Measurements from ENCODE around the gene GALR3. TPM values are rescaled to one million over a fixed set of nuclear protein-coding genes. Genes with fewer than 3 reads are reported as not detected.

Gene GALR3
- total and polyA plus RNA-seq, 2 donors (not counting 1 experiment from before 2014, with no cell fraction given): not detected

- Histone ChIP-seq H3K79me2 (ENCODE audit: control insufficient read depth, insufficient read depth, low read length) (peaks cover 5% of the 10 kb centered on the region), H3K4me2 (ENCODE audit: extremely low read depth, insufficient read depth, low read length) (no peak overlapping the region), H3K36me3 (ENCODE audit: control insufficient read depth, insufficient read depth, low read length) (peaks cover 22% of the 10 kb centered on the region), H3K9ac (ENCODE audit: insufficient read depth, low read length) (no peak overlapping the region), H2AFZ (ENCODE audit: low read length) (no peak overlapping the region), H3K9me3 (ENCODE audit: control insufficient read depth, insufficient read depth, low read depth, low read length) (no peaks in the 10 kb centered on the region), H3K27ac (ENCODE audit: insufficient read depth, low read length) (no peak overlapping the region), H3K27me3 (ENCODE audit: control insufficient read depth, insufficient read depth, low read length) (no peaks in the 10 kb centered on the region), H3K4me1 (ENCODE audit: control insufficient read depth, extremely low read depth, insufficient read depth, low read length) (no peaks in the 10 kb centered on the region), H3K4me3 (replicated peaks in 1 of 4; ENCODE audit: control extremely low read depth in 1 of 4, insufficient read depth in 1 of 4, low read depth in 3 of 4, low read length in 4 of 4) (no peak overlapping the region), H4K20me1 (ENCODE audit: control insufficient read depth, extremely low read depth, insufficient read depth, low read length) (no peaks in the 10 kb centered on the region)
- peak; percentile 23 to 71 for DNase-seq (ENCODE audit: low read depth in 2 of 2)
- TF ChIP-seq EZH2 (IDR thresholded peaks at IDR 0.05; ENCODE audit: low read length, missing control alignments): no peak
- TF ChIP-seq, protein P1, sequence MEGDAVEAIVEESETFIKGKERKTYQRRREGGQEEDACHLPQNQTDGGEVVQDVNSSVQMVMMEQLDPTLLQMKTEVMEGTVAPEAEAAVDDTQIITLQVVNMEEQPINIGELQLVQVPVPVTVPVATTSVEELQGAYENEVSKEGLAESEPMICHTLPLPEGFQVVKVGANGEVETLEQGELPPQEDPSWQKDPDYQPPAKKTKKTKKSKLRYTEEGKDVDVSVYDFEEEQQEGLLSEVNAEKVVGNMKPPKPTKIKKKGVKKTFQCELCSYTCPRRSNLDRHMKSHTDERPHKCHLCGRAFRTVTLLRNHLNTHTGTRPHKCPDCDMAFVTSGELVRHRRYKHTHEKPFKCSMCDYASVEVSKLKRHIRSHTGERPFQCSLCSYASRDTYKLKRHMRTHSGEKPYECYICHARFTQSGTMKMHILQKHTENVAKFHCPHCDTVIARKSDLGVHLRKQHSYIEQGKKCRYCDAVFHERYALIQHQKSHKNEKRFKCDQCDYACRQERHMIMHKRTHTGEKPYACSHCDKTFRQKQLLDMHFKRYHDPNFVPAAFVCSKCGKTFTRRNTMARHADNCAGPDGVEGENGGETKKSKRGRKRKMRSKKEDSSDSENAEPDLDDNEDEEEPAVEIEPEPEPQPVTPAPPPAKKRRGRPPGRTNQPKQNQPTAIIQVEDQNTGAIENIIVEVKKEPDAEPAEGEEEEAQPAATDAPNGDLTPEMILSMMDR (conservative IDR thresholded peaks at IDR 0.05 in 1 of 2, IDR thresholded peaks at IDR 0.05 in 1 of 2; ENCODE audit: low read depth in 1 of 2, low read length in 2 of 2): no peak
These were observed 39.6 kb downstream of the GALR3 start for GRCh38 chr22:37862570-37863325.

DNA sequence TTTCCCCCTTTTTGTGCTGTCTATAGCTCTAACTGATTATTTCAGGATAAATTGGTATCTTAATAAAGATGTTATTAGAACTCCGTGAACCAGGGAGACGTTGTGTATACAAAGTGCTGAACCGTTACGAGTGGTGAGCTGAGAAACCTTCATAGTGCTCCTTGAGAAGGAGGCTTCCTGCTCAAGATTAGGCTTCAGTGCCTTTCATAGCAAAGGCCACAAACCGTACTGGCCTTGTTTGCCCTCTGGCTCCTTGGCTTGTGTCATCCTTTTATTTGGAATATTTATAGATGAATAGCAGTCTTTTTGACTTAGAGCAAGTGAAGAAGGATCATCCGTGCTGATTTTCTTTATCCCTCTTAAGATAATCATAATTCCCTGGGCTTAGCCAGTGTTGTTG is 42.3 kb downstream of the GALR3 start:
- H4K20me1 ChIP-seq (ENCODE audit: control insufficient read depth, extremely low read depth, insufficient read depth, low read length): peaks cover 1% of the 10 kb centered on the region
- peaks cover 25% of the 10 kb centered on the region for H3K36me3 ChIP-seq (ENCODE audit: control insufficient read depth, insufficient read depth, low read length)
- TF ChIP-seq, protein P1 (conservative IDR thresholded peaks at IDR 0.05 in 1 of 2, IDR thresholded peaks at IDR 0.05 in 1 of 2; ENCODE audit: low read depth in 1 of 2, low read length in 2 of 2): no peak
- TF ChIP-seq EZH2 (IDR thresholded peaks at IDR 0.05; ENCODE audit: low read length, missing control alignments): no peak
- H3K79me2 ChIP-seq (ENCODE audit: control insufficient read depth, insufficient read depth, low read length): peaks cover 2% of the 10 kb centered on the region
- no peaks in the 10 kb centered on the region for H3K9me3 ChIP-seq (ENCODE audit: control insufficient read depth, insufficient read depth, low read depth, low read length)
- H3K4me3 ChIP-seq (replicated peaks in 1 of 4; ENCODE audit: control extremely low read depth in 1 of 4, insufficient read depth in 1 of 4, low read depth in 3 of 4, low read length in 4 of 4): no peak overlapping the region
- no peak overlapping the region for H3K27ac ChIP-seq (ENCODE audit: insufficient read depth, low read length)
- H3K9ac ChIP-seq (ENCODE audit: insufficient read depth, low read length): no peak overlapping the region
- no peak for DNase-seq (ENCODE audit: low read depth in 2 of 2)
- no peaks in the 10 kb centered on the region for H3K27me3 ChIP-seq (ENCODE audit: control insufficient read depth, insufficient read depth, low read length)
- no peak overlapping the region for H3K4me2 ChIP-seq (ENCODE audit: extremely low read depth, insufficient read depth, low read length)
- H2AFZ ChIP-seq (ENCODE audit: low read length): no peak overlapping the region
- H3K4me1 ChIP-seq (ENCODE audit: control insufficient read depth, extremely low read depth, insufficient read depth, low read length): no peaks in the 10 kb centered on the region

GRCh38 chr22:37870273-37870672 is 47.1 kb downstream of the GALR3 start:
- H3K4me2 ChIP-seq (ENCODE audit: extremely low read depth, insufficient read depth, low read length): no peak overlapping the region
- H4K20me1 ChIP-seq (ENCODE audit: control insufficient read depth, extremely low read depth, insufficient read depth, low read length): peaks cover 1% of the 10 kb centered on the region
- no peaks in the 10 kb centered on the region for H3K79me2 ChIP-seq (ENCODE audit: control insufficient read depth, insufficient read depth, low read length)
- H2AFZ ChIP-seq (ENCODE audit: low read length): no peak overlapping the region
- no peaks in the 10 kb centered on the region for H3K9me3 ChIP-seq (ENCODE audit: control insufficient read depth, insufficient read depth, low read depth, low read length)
- no peak overlapping the region for H3K9ac ChIP-seq (ENCODE audit: insufficient read depth, low read length)
- TF ChIP-seq, protein P1 (conservative IDR thresholded peaks at IDR 0.05 in 1 of 2, IDR thresholded peaks at IDR 0.05 in 1 of 2; ENCODE audit: low read depth in 1 of 2, low read length in 2 of 2): no peak
- no peak for TF ChIP-seq EZH2 (IDR thresholded peaks at IDR 0.05; ENCODE audit: low read length, missing control alignments)
- peaks cover 22% of the 10 kb centered on the region for H3K36me3 ChIP-seq (ENCODE audit: control insufficient read depth, insufficient read depth, low read length)
- no peak overlapping the region for H3K4me3 ChIP-seq (replicated peaks in 1 of 4; ENCODE audit: control extremely low read depth in 1 of 4, insufficient read depth in 1 of 4, low read depth in 3 of 4, low read length in 4 of 4)
- H3K27me3 ChIP-seq (ENCODE audit: control insufficient read depth, insufficient read depth, low read length): no peaks in the 10 kb centered on the region
- H3K4me1 ChIP-seq (ENCODE audit: control insufficient read depth, extremely low read depth, insufficient read depth, low read length): no peaks in the 10 kb centered on the region
- H3K27ac ChIP-seq (ENCODE audit: insufficient read depth, low read length): peak overlapping the region; percentile 5
- peak in 1 of 2 donors; percentile 50 for DNase-seq (ENCODE audit: low read depth in 2 of 2)

Other genes with a start within 250 kb of the GALR3 start
- gene LGALS2, start 243.3 kb upstream of the GALR3 start, total RNA-seq: not detected in 2 replicates
- gene LGALS2, start 243.3 kb upstream of the GALR3 start, polyA plus RNA-seq: 0.19 TPM in 1 of 2 replicates, not detected in the other
- gene GGA1, start 214.5 kb upstream of the GALR3 start, total RNA-seq: 24.7 and 27.9 TPM in 2 replicates
- 18.0 and 23.1 TPM in 2 replicates for gene GGA1, start 214.5 kb upstream of the GALR3 start, polyA plus RNA-seq
- 3.1 and 6.2 TPM in 2 replicates for gene SH3BP1, start 183.7 kb upstream of the GALR3 start, total RNA-seq
- gene SH3BP1, start 183.7 kb upstream of the GALR3 start, polyA plus RNA-seq: 2.9 and 5.5 TPM in 2 replicates
- gene PDXP, start 164.7 kb upstream of the GALR3 start, total RNA-seq: 4.0 and 5.1 TPM in 2 replicates
- gene PDXP, start 164.7 kb upstream of the GALR3 start, polyA plus RNA-seq: 7.9 and 14.7 TPM in 2 replicates
- 6,362 and 11,230 TPM in 2 replicates for gene LGALS1, start 147.7 kb upstream of the GALR3 start, total RNA-seq
- gene LGALS1, start 147.7 kb upstream of the GALR3 start, polyA plus RNA-seq: 5,090 and 5,801 TPM in 2 replicates
- 12.1 and 15.4 TPM in 2 replicates for gene NOL12, start 137.0 kb upstream of the GALR3 start, total RNA-seq
- 12.8 and 26.1 TPM in 2 replicates for gene NOL12, start 137.0 kb upstream of the GALR3 start, polyA plus RNA-seq
- 105 and 131 TPM in 2 replicates for gene TRIOBP, start 126.3 kb upstream of the GALR3 start, total RNA-seq
- 32.9 and 35.4 TPM in 2 replicates for gene TRIOBP, start 126.3 kb upstream of the GALR3 start, polyA plus RNA-seq
- gene GCAT, start 15.4 kb upstream of the GALR3 start, total RNA-seq: 7.7 and 11.9 TPM in 2 replicates
- 6.6 and 11.0 TPM in 2 replicates for gene GCAT, start 15.4 kb upstream of the GALR3 start, polyA plus RNA-seq
- gene ANKRD54, start 21.0 kb downstream of the GALR3 start, total RNA-seq: 12.1 and 16.2 TPM in 2 replicates
- gene ANKRD54, start 21.0 kb downstream of the GALR3 start, polyA plus RNA-seq: 13.2 and 13.9 TPM in 2 replicates
- gene EIF3L, start 26.0 kb downstream of the GALR3 start, total RNA-seq: 288 and 404 TPM in 2 replicates
- 509 and 515 TPM in 2 replicates for gene EIF3L, start 26.0 kb downstream of the GALR3 start, polyA plus RNA-seq
- gene MICALL1, start 82.9 kb downstream of the GALR3 start, total RNA-seq: 17.2 and 17.7 TPM in 2 replicates
- gene MICALL1, start 82.9 kb downstream of the GALR3 start, polyA plus RNA-seq: 19.5 and 20.1 TPM in 2 replicates
- 0.17 and 0.26 TPM in 2 replicates for gene C22orf23, start 130.2 kb downstream of the GALR3 start, total RNA-seq
- 0.37 and 0.43 TPM in 2 replicates for gene C22orf23, start 130.2 kb downstream of the GALR3 start, polyA plus RNA-seq
- 31.9 and 47.3 TPM in 2 replicates for gene POLR2F, start 130.3 kb downstream of the GALR3 start, total RNA-seq
- gene POLR2F, start 130.3 kb downstream of the GALR3 start, polyA plus RNA-seq: 82.0 and 109 TPM in 2 replicates
- not detected in 2 replicates for gene SOX10, start 161.2 kb downstream of the GALR3 start, total RNA-seq
- gene SOX10, start 161.2 kb downstream of the GALR3 start, polyA plus RNA-seq: not detected in 2 replicates
- 5.9 and 7.8 TPM in 2 replicates for gene PICK1, start 234.0 kb downstream of the GALR3 start, total RNA-seq
- 7.8 and 11.1 TPM in 2 replicates for gene PICK1, start 234.0 kb downstream of the GALR3 start, polyA plus RNA-seq

Measured in fibroblast of lung (primary cell).